IPS DF 4.7 (cell line): ENCODE results near the gene KLK5.
A peak's percentile ranks its signal among the peaks of the same experiment; 100 is the strongest.
"Not testable (repeated sequence)": the region's sequence is repeated elsewhere in the genome, so short reads cannot be mapped to it uniquely, and the experiment has no call there.

Source experiments
- DNase-seq: peaks from one replicate; pipeline ENCODE4 v3.0.0-alpha.2; 2013; ENCODE audit warnings: low spot score; ENCODE audit errors: extremely low read depth

Gene KLK5

GRCh38 chr19:50922317-50922853 is 30.5 kb downstream of the KLK5 start:
- peak; percentile 76 for DNase-seq

GRCh38 chr19:50921426-50922316 is 31.2 kb downstream of the KLK5 start:
- DNase-seq: no peak

- DNase-seq: no peak
These were observed 36.8 kb downstream of the KLK5 start for GRCh38 chr19:50916069-50916468.

GRCh38 chr19:50912727-50913716 is 39.8 kb downstream of the KLK5 start:
- DNase-seq: no peak

- DNase-seq: no peak
These were observed 40.7 kb downstream of the KLK5 start for GRCh38 chr19:50912102-50912599.

- DNase-seq: no peak
These were observed 41.4 kb downstream of the KLK5 start, which contains the start of gene KLK4 for GRCh38 chr19:50911206-50912101. Gene KLK4 (minus strand): TSS chr19:50911395. CDS start chr19:50910738, 657 bp downstream.

- no peak for DNase-seq
These were observed 42.1 kb downstream of the KLK5 start for GRCh38 chr19:50910722-50911121.

- DNase-seq: peak; percentile 60
These were observed 43.4 kb downstream of the KLK5 start for GRCh38 chr19:50909240-50910070.

GRCh38 chr19:50908336-50908735 is 44.5 kb downstream of the KLK5 start:
- DNase-seq: no peak

GRCh38 chr19:50906217-50906616 is 46.6 kb downstream of the KLK5 start:
- DNase-seq: peak; percentile 62

GRCh38 chr19:50902640-50903039 is 50.2 kb downstream of the KLK5 start:
- DNase-seq: no peak

- DNase-seq: no peak
These were observed 53.3 kb downstream of the KLK5 start for GRCh38 chr19:50899569-50899968.

GRCh38 chr19:50898018-50898417 is 54.8 kb downstream of the KLK5 start:
- no peak for DNase-seq

GRCh38 chr19:50897612-50898011 is 55.2 kb downstream of the KLK5 start:
- DNase-seq: no peak

- no peak for DNase-seq
These were observed 55.6 kb downstream of the KLK5 start for GRCh38 chr19:50897191-50897607.

GRCh38 chr19:50896591-50897190 is 56.1 kb downstream of the KLK5 start:
- DNase-seq: no peak

- not testable (repeated sequence) for DNase-seq
These were observed 56.7 kb downstream of the KLK5 start for GRCh38 chr19:50896089-50896590.

GRCh38 chr19:50894478-50895356 is 58.1 kb downstream of the KLK5 start:
- no peak for DNase-seq
